ENCODE data around the gene KSR1. TPM values are rescaled to one million over a fixed set of nuclear protein-coding genes. Genes with fewer than 3 reads are reported as not detected.
A peak's percentile ranks its signal among the peaks of the same experiment; 100 is the strongest.

KSR1 gene
- total and polyA plus RNA-seq, 4 donors: 19.0 to 75.7 (median 42.6) TPM

DNA sequence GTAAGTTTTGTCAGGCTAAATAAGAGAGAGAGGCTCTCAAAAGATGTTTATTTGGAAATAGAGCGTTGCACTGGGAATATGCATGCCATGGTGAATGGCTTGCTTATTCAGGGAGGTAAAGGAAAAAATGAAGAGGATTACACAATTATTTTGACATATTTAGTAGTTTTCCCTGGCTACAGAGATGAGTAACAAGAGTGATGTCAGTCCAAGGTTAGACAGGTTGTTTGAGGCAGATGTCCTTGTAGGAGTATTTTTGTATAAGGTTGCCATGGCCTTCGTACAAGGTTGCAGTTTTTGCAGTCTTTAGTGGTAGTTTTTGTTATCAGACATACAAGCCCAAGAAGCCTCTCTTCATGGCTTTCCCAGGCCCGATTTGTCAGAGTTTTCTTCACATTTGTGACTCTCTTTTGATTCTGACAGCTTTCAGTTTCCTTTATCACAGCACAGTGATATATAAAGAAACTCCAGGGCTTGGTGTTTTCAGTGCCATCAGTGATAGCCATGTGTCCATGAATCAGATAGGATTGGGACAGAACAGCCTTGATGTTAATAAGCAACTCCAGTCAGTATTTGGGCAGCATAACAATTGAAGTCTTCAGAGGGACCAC lies 156.0 kb downstream of the KSR1 start:
- Histone ChIP-seq H3K36me3 (ENCODE audit: control insufficient read depth in 1 of 2, insufficient read depth in 2 of 2, low read length in 1 of 2) (peaks cover 0 to 9% of the 10 kb centered on the region in 2 donors), H3K27me3 (ENCODE audit: control insufficient read depth in 1 of 2, insufficient read depth in 2 of 2, low read length in 1 of 2) (no peaks in the 10 kb centered on the region), H3K9me3 (ENCODE audit: control insufficient read depth, low read length) (no peaks in the 10 kb centered on the region), H3K27ac (ENCODE audit: low read depth in 1 of 2, low read length in 2 of 2) (no peak overlapping the region), H3K4me3 (ENCODE audit: low read length in 2 of 2) (no peak overlapping the region), H3K4me1 (ENCODE audit: control insufficient read depth in 1 of 2, insufficient read depth in 2 of 2, low read length in 2 of 2) (no peaks in the 10 kb centered on the region)
- DNase-seq (no peak), ATAC-seq (ENCODE audit: low FRiP score) (no peak)
- intact Hi-C loops (cut with DNase I): no loop called here
- 91% methylated on average over 3 of the region's 3 CpGs for WGBS, 2 donors

DNA sequence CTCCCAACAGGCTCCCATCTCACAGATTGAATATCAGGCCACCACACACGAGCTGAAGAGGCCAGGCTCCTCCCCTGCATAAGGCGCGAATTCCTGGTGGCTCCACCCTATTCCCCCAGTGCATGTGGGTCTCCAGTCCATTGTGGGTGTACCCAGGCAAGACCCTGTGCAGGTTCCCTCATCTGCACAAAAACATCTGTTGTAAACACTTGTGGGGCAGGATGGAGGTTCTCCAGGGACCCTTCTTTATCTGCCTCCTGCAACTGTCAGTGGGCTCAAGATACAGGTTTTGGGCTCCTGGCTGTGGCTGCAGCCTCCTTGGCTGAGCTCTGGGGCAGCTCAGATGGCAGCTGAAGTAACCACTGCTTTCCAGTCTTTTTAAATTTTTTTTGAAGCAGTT lies 157.2 kb downstream of the KSR1 start:
- no peak for ATAC-seq (ENCODE audit: low FRiP score)
- intact Hi-C loops (cut with DNase I): no loop called here
- Histone ChIP-seq H3K36me3 (ENCODE audit: control insufficient read depth in 1 of 2, insufficient read depth in 2 of 2, low read length in 1 of 2) (peaks cover 0 to 12% of the 10 kb centered on the region in 2 donors), H3K4me3 (ENCODE audit: low read length in 2 of 2) (no peak overlapping the region), H3K27ac (ENCODE audit: low read depth in 1 of 2, low read length in 2 of 2) (no peak overlapping the region), H3K27me3 (ENCODE audit: control insufficient read depth in 1 of 2, insufficient read depth in 2 of 2, low read length in 1 of 2) (no peaks in the 10 kb centered on the region), H3K9me3 (ENCODE audit: control insufficient read depth, low read length) (no peaks in the 10 kb centered on the region), H3K4me1 (ENCODE audit: control insufficient read depth in 1 of 2, insufficient read depth in 2 of 2, low read length in 2 of 2) (no peaks in the 10 kb centered on the region)
- DNase-seq: peak in 1 of 2 donors; percentile 15
- WGBS, 2 donors: 90 to 92% methylated on average over 3 of the region's 3 CpGs

DNA sequence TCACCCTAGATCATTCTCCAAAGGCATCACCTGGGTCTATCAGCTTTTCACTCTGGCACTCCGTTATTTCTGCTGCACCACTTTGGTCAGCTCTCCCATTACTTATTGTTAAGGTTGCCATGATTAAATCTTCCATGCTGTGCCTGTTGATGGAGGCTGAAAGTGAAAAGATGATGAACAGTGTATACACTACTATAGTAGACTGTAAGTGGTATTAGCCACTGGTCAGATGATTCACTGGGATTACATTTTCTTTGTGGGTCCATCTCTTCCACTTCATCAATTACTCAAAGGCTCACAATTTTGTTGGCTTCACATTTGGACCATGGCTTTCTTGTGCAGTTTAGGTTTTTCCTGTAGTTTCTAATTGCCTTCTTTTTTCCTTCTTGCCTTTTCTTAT lies 158.9 kb downstream of the KSR1 start:
- Histone ChIP-seq H3K9me3 (ENCODE audit: control insufficient read depth, low read length) (no peaks in the 10 kb centered on the region), H3K4me1 (ENCODE audit: control insufficient read depth in 1 of 2, insufficient read depth in 2 of 2, low read length in 2 of 2) (no peaks in the 10 kb centered on the region), H3K4me3 (ENCODE audit: low read length in 2 of 2) (no peak overlapping the region), H3K27me3 (ENCODE audit: control insufficient read depth in 1 of 2, insufficient read depth in 2 of 2, low read length in 1 of 2) (no peaks in the 10 kb centered on the region), H3K27ac (ENCODE audit: low read depth in 1 of 2, low read length in 2 of 2) (no peak overlapping the region), H3K36me3 (ENCODE audit: control insufficient read depth in 1 of 2, insufficient read depth in 2 of 2, low read length in 1 of 2) (peaks cover 0 to 9% of the 10 kb centered on the region in 2 donors)
- ATAC-seq (ENCODE audit: low FRiP score): no peak
- intact Hi-C loops (cut with DNase I): no loop called here
- 96 to 99% methylated on average over 1 of the region's 1 CpG for WGBS, 2 donors
- DNase-seq: no peak

DNA sequence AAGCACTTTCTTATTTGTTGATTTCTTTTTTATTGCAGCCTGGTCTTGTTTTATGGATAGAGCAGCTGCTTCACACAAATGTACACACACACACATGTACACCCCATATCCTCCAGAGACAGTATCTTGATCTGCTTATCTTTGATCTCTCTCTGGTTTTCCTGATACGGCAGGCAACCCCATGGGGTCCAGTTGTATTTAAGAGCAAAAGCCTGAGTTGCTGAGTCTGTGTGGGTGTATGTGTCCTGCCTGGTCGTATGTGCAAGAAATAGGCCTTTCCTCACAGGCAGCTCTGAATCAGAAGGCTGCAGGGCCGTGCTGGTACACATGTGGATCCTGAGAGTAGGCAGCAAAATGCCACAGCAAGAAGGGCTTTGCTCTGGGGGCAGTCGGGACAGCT lies 160.2 kb downstream of the KSR1 start:
- Histone ChIP-seq H3K27ac (ENCODE audit: low read depth in 1 of 2, low read length in 2 of 2) (no peak overlapping the region), H3K4me3 (ENCODE audit: low read length in 2 of 2) (no peak overlapping the region), H3K9me3 (ENCODE audit: control insufficient read depth, low read length) (no peaks in the 10 kb centered on the region), H3K4me1 (ENCODE audit: control insufficient read depth in 1 of 2, insufficient read depth in 2 of 2, low read length in 2 of 2) (no peaks in the 10 kb centered on the region), H3K36me3 (ENCODE audit: control insufficient read depth in 1 of 2, insufficient read depth in 2 of 2, low read length in 1 of 2) (peaks cover 0 to 7% of the 10 kb centered on the region in 2 donors), H3K27me3 (ENCODE audit: control insufficient read depth in 1 of 2, insufficient read depth in 2 of 2, low read length in 1 of 2) (no peaks in the 10 kb centered on the region)
- DNase-seq: peak in 1 of 2 donors; percentile 19
- WGBS, 2 donors: 79 to 82% methylated on average over 4 of the region's 4 CpGs
- intact Hi-C loops (cut with DNase I): no loop called here
- ATAC-seq (ENCODE audit: low FRiP score): no peak

DNA sequence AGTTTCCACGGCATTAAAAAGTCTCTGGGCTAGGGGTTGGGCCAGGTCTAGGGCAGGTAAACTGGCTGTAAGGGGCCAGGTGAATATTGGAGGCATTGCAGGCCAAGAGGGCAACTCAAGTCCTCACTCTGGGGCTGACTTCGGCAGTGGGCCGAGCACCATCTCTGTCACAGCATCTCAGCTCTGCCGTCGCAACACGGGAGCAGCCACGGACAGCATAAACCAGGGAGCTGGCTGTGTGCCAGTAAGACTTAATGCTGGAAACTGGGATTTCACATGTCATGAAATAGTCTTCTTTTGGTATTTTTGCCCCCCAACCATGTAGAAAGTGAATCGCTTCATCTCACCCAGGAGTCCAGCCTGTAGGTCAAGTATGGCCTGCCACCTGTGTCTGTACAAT lies 162.2 kb downstream of the KSR1 start:
- intact Hi-C loops (cut with DNase I): no loop called here
- no peak for ATAC-seq (ENCODE audit: low FRiP score)
- Histone ChIP-seq H3K9me3 (ENCODE audit: control insufficient read depth, low read length) (no peaks in the 10 kb centered on the region), H3K4me3 (ENCODE audit: low read length in 2 of 2) (no peak overlapping the region), H3K36me3 (ENCODE audit: control insufficient read depth in 1 of 2, insufficient read depth in 2 of 2, low read length in 1 of 2) (peaks cover 0 to 6% of the 10 kb centered on the region in 2 donors), H3K4me1 (ENCODE audit: control insufficient read depth in 1 of 2, insufficient read depth in 2 of 2, low read length in 2 of 2) (no peaks in the 10 kb centered on the region), H3K27ac (ENCODE audit: low read depth in 1 of 2, low read length in 2 of 2) (no peak overlapping the region), H3K27me3 (ENCODE audit: control insufficient read depth in 1 of 2, insufficient read depth in 2 of 2, low read length in 1 of 2) (no peaks in the 10 kb centered on the region)
- DNase-seq: no peak
- WGBS, 2 donors: 91 to 93% methylated on average over 8 of the region's 8 CpGs

DNA sequence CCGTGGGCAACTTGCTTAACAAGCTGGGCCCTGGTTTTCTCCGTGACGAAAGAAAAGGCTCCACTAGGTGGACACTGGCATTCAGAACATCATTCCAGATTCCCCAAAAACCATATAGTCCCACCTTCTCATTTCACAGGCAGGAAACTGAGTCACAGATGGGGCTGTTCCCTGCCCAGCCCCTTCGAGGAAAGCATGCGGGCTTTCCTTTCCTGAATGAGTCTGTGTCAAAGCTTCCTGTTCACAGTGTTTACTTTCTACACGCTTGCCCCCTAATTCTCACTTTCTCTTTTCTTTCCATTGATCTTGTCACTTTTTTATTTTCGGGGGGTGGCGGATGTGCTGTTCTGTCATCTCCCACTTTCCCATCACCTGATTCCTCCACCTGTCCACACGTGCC lies 164.5 kb downstream of the KSR1 start:
- Histone ChIP-seq H3K36me3 (ENCODE audit: control insufficient read depth in 1 of 2, insufficient read depth in 2 of 2, low read length in 1 of 2) (peaks cover 0 to 5% of the 10 kb centered on the region in 2 donors), H3K27me3 (ENCODE audit: control insufficient read depth in 1 of 2, insufficient read depth in 2 of 2, low read length in 1 of 2) (no peaks in the 10 kb centered on the region), H3K4me3 (ENCODE audit: low read length in 2 of 2) (no peak overlapping the region), H3K4me1 (ENCODE audit: control insufficient read depth in 1 of 2, insufficient read depth in 2 of 2, low read length in 2 of 2) (no peaks in the 10 kb centered on the region), H3K9me3 (ENCODE audit: control insufficient read depth, low read length) (no peaks in the 10 kb centered on the region), H3K27ac (ENCODE audit: low read depth in 1 of 2, low read length in 2 of 2) (no peak overlapping the region)
- ATAC-seq (ENCODE audit: low FRiP score) (no peak), DNase-seq (no peak)
- 92 to 94% methylated on average over 9 of the region's 9 CpGs for WGBS, 2 donors
- intact Hi-C loops (cut with DNase I): no loop called here

DNA sequence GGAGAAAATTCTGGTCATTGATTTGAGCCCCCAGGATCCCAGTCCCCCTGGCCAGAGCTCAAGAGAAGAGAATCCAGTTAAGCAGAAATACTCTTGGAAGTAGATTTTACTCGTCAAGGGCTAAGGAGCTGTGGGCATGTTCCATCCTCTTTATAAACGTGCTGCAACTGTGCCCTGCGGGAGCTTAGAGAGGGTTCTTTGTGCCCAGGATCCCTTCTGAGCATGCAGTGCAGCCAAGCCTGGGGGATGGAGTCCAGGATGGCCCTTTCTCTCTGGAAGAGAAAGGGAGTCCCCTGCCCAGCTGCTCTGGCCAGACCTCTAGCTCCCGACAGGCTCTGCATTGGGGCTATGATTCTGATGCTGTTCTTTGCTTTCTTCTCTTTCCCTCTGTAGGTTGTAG lies 165.3 kb downstream of the KSR1 start:
- ATAC-seq (ENCODE audit: low FRiP score): no peak

DNA sequence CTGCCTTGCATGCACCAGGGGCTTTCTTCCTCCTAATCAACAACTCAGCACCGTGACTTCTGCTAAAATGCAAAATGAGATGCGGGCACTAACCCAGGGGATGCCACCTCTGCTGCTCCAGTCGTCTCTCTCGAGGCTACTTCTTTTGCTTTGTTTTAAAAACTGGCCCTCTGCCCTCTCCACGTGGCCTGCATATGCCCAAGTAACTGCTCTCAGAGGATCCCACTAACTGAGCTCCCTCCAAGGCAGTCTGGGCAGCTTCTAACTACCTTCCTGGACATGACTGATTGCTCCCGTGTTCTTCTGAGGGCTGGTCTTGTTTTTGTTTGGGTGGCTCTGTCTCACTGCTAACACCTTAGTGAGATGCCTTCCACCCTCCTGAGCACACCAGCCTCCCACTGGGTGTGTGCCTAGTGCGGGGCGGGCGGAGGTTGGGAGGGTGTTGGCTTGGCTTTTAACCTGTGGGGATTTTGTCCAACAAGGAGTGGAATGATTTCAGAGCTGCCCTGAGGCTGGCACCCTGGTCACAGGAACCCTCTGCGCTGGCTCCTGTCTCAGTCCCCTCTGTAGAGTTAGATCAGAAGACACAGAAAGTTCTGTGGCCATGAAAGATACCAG lies 165.8 kb downstream of the KSR1 start:
- WGBS, 2 donors: 80 to 82% methylated on average over 10 of the region's 10 CpGs
- intact Hi-C loops (cut with DNase I): no loop called here

More for the DNA sequence above, 165.3 kb downstream of the KSR1 start:
- H3K27ac ChIP-seq (ENCODE audit: low read depth in 1 of 2, low read length in 2 of 2): no peak overlapping the region
- WGBS, 2 donors: 93 to 94% methylated on average over 4 of the region's 4 CpGs
- no peak overlapping the region for H3K4me3 ChIP-seq (ENCODE audit: low read length in 2 of 2)
- H3K27me3 ChIP-seq (ENCODE audit: control insufficient read depth in 1 of 2, insufficient read depth in 2 of 2, low read length in 1 of 2): no peaks in the 10 kb centered on the region
- intact Hi-C loops (cut with DNase I): no loop called here
- no peaks in the 10 kb centered on the region for H3K9me3 ChIP-seq (ENCODE audit: control insufficient read depth, low read length)
- H3K36me3 ChIP-seq (ENCODE audit: control insufficient read depth in 1 of 2, insufficient read depth in 2 of 2, low read length in 1 of 2): peaks cover 0 to 5% of the 10 kb centered on the region in 2 donors
- DNase-seq: no peak
- no peaks in the 10 kb centered on the region for H3K4me1 ChIP-seq (ENCODE audit: control insufficient read depth in 1 of 2, insufficient read depth in 2 of 2, low read length in 2 of 2)

DNA sequence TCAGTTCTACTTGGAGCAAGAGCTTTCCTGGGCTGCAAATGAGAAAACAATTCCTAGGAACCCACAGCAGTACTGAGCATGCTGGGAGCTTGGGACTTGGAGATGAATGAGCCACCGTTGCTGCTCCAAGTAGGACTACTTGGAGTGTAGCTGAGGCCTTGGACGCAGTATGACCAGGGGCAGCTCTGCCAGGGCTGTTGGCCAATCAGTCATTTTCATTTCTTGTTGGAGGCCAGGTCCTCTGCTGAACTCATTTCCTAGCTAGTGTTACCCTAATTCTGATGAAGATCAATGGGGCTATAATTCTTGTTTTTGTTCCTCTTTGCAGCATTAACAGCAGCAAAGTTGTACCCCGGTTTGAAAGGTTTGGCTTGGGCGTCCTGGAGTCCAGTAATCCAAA lies 166.7 kb downstream of the KSR1 start:
- no peaks in the 10 kb centered on the region for H3K27me3 ChIP-seq (ENCODE audit: control insufficient read depth in 1 of 2, insufficient read depth in 2 of 2, low read length in 1 of 2)
- intact Hi-C loops (cut with DNase I): no loop called here
- WGBS, 2 donors: 36 to 45% methylated on average over 4 of the region's 4 CpGs
- peaks cover 0 to 5% of the 10 kb centered on the region in 2 donors for H3K36me3 ChIP-seq (ENCODE audit: control insufficient read depth in 1 of 2, insufficient read depth in 2 of 2, low read length in 1 of 2)
- ATAC-seq (ENCODE audit: low FRiP score) (peak; percentile 67), DNase-seq (no peak)
- H3K4me3 ChIP-seq (ENCODE audit: low read length in 2 of 2): no peak overlapping the region
- no peaks in the 10 kb centered on the region for H3K9me3 ChIP-seq (ENCODE audit: control insufficient read depth, low read length)
- no peak overlapping the region for H3K27ac ChIP-seq (ENCODE audit: low read depth in 1 of 2, low read length in 2 of 2)
- H3K4me1 ChIP-seq (ENCODE audit: control insufficient read depth in 1 of 2, insufficient read depth in 2 of 2, low read length in 2 of 2): no peaks in the 10 kb centered on the region

More for the DNA sequence above, 165.8 kb downstream of the KSR1 start:
- Histone ChIP-seq H3K4me1 (ENCODE audit: control insufficient read depth in 1 of 2, insufficient read depth in 2 of 2, low read length in 2 of 2) (no peaks in the 10 kb centered on the region), H3K4me3 (ENCODE audit: low read length in 2 of 2) (no peak overlapping the region), H3K27ac (ENCODE audit: low read depth in 1 of 2, low read length in 2 of 2) (no peak overlapping the region), H3K36me3 (ENCODE audit: control insufficient read depth in 1 of 2, insufficient read depth in 2 of 2, low read length in 1 of 2) (peaks cover 0 to 5% of the 10 kb centered on the region in 2 donors), H3K27me3 (ENCODE audit: control insufficient read depth in 1 of 2, insufficient read depth in 2 of 2, low read length in 1 of 2) (no peaks in the 10 kb centered on the region), H3K9me3 (ENCODE audit: control insufficient read depth, low read length) (no peaks in the 10 kb centered on the region)
- no peak for ATAC-seq (ENCODE audit: low FRiP score)
- DNase-seq: no peak

All from aorta (tissue), 5 donors.